Breast epithelium (tissue), 4 donors: ENCODE measurements around the gene SCYL1. TPM values are rescaled to one million over a fixed set of nuclear protein-coding genes. Genes with fewer than 3 reads are reported as not detected.

Experiments
- DNase-seq, 2 donors: peaks; one replicate each; pipeline ENCODE4 v3.0.0-alpha.2; 2019; ENCODE audit warnings: low spot score in 2 of 2
- H3K27ac ChIP-seq, 2 donors: fragments of 200-600 bp; sonication (generic) in 1 of 2; one replicate each; pipeline ENCODE4 v1.5.1; 2016 to 2019; ENCODE audit warnings: mild to moderate bottlenecking in 1 of 2
- H3K27me3 ChIP-seq, 2 donors: fragments of 200-600 bp; sonication (generic) in 1 of 2; one replicate each; pipeline versions ENCODE4 v1.5.1 to v1.6.0; 2017 to 2019; ENCODE audit warnings: control low read depth in 1 of 2, mild to moderate bottlenecking in 1 of 2
- H3K36me3 ChIP-seq: fragments of 200-600 bp; one replicate; pipeline ENCODE4 v1.5.1; 2019
- H3K4me1 ChIP-seq, 2 donors: fragments of 200-600 bp; sonication (generic); one replicate each; pipeline ENCODE4 v1.5.1; 2016 to 2019; ENCODE audit warnings: control low read depth in 1 of 2
- H3K4me3 ChIP-seq, 3 donors: fragments of 200-600 bp; sonication (generic); 1 replicate in 2 of 3; 2 replicates in 1 of 3; pipeline ENCODE4 v1.5.1; 2016 to 2019; ENCODE audit warnings: mild to moderate bottlenecking in 3 of 3, moderate library complexity in 2 of 3
- H3K9me3 ChIP-seq, 2 donors: fragments of 200-600 bp; sonication (generic) in 1 of 2; one replicate each; pipeline ENCODE4 v1.5.1; 2016 to 2019; ENCODE audit warnings: control low read depth in 1 of 2
- POLR2A ChIP-seq: fragments of 450-650 bp; IDR thresholded peaks from one replicate; pipeline ENCODE4 v1.6.1; 2016; ENCODE audit warnings: antibody characterized with exemption, mild to moderate bottlenecking, moderate library complexity
- POLR2AphosphoS5 ChIP-seq, 3 donors: sonication (generic); formaldehyde crosslinking; IDR thresholded peaks; one replicate each; pipeline ENCODE4 v1.6.1; 2017; ENCODE audit warnings: antibody characterized with exemption in 3 of 3
- intact Hi-C: fragments of 100-400 bp; cut with DNase I; formaldehyde crosslinking; loops from one replicate; pipeline ENCODE4 v1.15.1; 2023; ENCODE audit warnings: low total_unique reads
- total RNA-seq, 3 donors: library from RNA; depleted of rRNA; stranded (reverse); fragments of >200 nt; gene quantifications; one replicate each; pipeline ENCODE4 v1.1.0, GENCODE V29; 2016
- TF ChIP-seq, protein P1 (sequence below), 3 donors: fragments of 450-650 bp; IDR thresholded peaks; one replicate each; pipeline ENCODE4 v1.5.1; 2016 to 2017; ENCODE audit warnings: antibody characterized with exemption in 3 of 3, mild to moderate bottlenecking in 3 of 3, moderate library complexity in 3 of 3

The SCYL1 gene
- total RNA-seq, 3 donors from 2014 or later: 74.1 to 83.4 (median 83.2) TPM

DNA sequence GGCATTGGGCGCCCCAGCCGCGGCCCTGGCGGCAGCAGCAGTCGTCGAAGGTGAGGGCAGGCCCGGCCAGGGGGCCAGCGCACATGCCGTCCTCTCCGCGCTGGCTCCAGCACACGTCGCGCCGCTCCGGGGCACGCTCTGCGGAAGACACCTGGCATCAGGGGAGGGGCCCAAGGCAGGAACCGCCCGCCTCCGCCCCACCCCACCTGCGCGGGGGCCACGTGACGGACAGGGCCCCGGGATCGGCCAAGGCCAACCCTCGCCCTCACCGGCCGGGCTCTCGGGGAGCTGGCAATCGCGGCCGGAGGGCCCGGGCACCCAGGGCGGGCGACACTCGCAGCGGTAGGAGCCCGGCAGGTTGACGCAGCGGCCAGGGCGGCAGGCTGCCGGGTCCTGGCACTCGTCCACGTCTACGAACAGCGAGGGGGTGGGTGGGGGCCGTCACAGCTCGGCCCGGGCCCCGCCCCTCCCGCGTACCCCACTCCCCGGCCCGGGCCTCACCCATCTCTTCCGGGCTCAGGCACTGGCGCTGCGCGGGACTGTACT, 14.9 kb downstream of the SCYL1 start:
- TF ChIP-seq, protein P1, sequence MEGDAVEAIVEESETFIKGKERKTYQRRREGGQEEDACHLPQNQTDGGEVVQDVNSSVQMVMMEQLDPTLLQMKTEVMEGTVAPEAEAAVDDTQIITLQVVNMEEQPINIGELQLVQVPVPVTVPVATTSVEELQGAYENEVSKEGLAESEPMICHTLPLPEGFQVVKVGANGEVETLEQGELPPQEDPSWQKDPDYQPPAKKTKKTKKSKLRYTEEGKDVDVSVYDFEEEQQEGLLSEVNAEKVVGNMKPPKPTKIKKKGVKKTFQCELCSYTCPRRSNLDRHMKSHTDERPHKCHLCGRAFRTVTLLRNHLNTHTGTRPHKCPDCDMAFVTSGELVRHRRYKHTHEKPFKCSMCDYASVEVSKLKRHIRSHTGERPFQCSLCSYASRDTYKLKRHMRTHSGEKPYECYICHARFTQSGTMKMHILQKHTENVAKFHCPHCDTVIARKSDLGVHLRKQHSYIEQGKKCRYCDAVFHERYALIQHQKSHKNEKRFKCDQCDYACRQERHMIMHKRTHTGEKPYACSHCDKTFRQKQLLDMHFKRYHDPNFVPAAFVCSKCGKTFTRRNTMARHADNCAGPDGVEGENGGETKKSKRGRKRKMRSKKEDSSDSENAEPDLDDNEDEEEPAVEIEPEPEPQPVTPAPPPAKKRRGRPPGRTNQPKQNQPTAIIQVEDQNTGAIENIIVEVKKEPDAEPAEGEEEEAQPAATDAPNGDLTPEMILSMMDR (IDR thresholded peaks at IDR 0.05): no peak
- no peak for TF ChIP-seq POLR2A
- no peak for TF ChIP-seq POLR2AphosphoS5 (IDR thresholded peaks at IDR 0.05)
- no peaks in the 10 kb centered on the region for H3K9me3 ChIP-seq
- peak in 1 of 2 donors; percentile 83 for DNase-seq
- no peaks in the 10 kb centered on the region for H3K36me3 ChIP-seq
- H3K4me1 ChIP-seq: peaks cover 6 to 12% of the 10 kb centered on the region in 2 donors
- intact Hi-C loops: loop anchor here (5.0 kb wide), 2 partner anchors 47 to 763 kb away; partner anchors contain the start of gene SF1
- H3K4me3 ChIP-seq: peak overlapping the region; percentile 41 to 71 (median 56)
- peak overlapping the region; percentile 88 to 97 for H3K27ac ChIP-seq
- no peaks in the 10 kb centered on the region for H3K27me3 ChIP-seq

DNA sequence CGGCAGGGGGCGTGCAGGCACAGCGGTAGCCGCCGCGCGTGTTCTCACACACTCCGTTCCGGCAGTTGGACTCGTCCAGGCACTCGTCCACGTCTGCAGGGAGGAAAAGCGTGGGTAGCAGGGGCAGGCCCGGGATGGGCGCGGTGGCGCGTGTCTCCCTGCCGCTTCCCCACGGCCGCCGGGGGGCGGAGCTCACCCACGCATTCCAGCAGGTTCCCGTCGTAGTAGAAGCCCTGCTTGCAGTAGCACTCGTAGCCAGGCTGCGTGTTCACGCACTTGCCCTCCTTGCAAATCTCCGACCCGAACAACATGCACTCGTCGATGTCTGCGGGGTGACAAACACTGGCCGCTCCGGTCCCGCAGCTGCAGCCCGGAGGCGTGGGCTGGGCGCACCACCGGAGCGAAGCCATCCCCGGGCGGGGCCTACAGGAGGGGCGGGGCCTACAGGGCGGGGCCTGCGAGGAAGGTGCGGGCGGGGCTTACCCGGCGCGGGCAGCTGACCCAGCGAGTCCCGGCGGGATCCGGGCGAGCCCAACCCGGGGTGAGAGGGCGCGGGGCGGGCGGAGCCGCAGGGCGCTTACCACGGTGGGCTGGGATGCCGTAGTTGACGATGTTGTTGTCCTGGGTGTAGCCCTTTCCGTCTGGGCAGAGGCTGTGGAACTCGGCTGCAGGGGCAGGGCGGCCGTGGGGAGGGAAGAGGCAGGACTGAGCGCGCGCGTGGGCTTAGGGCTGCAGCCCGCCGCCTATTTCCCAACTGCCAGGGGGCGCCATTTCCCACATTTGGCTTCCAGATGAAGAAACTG, 15.6 kb downstream of the SCYL1 start:
- Histone ChIP-seq H3K36me3 (no peaks in the 10 kb centered on the region), H3K27ac (peak overlapping the region; percentile 88 to 97), H3K4me1 (peaks cover 6 to 12% of the 10 kb centered on the region in 2 donors), H3K27me3 (no peaks in the 10 kb centered on the region), H3K9me3 (no peaks in the 10 kb centered on the region), H3K4me3 (peak overlapping the region; percentile 41 to 71 (median 56))
- intact Hi-C loops: loop anchor here (5.0 kb wide), 2 partner anchors 47 to 763 kb away; partner anchors contain the start of gene SF1
- peak; percentile 83 to 93 for DNase-seq
- TF ChIP-seq, protein P1 (IDR thresholded peaks at IDR 0.05): peak; percentile 92 to 97 (median 96)
- TF ChIP-seq POLR2AphosphoS5 (IDR thresholded peaks at IDR 0.05): peak; percentile 56 to 74 (median 57)
- no peak for TF ChIP-seq POLR2A

DNA sequence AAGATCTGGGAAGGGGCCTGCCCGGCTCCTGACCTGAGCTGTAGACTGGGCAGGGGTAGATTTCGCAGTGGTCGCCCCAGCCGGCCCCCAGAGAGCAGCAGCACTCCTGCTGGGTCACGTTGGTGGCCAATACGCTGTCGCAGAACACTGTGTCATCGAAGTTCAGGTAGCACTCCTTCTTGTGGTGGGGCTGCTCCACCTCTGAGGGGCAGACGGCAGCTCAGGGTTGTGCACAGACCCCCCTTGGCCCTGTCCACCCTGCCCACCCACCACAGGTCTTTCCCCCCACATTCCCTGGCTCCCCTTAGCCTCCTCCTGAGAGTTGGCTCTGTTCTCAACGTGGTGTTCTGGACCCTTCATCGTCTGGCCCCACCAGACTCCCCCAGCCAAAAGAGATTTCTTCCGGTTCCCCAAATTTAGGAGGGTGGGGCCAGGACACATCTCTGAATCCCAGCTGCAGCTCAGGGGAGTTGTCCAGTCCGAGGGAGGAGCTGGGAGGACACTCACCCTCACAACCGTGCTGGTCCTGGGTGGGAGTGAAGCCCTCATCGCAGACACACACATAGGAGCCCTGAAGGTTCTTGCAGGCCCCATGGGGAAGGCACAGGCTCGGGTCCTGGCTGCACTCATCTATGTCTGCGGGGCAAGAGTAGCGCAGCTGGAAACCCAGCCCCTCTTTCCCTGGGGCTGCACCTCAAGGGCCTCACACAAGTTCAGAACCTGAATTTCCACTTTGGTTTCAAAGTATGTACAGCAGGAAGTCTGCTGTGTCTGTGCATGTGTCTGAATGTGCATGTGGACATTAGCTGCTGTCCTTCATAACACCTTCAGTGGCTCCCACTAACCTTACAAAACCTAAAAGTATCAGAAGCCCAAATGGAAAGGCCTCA, 16.5 kb downstream of the SCYL1 start:
- H3K4me3 ChIP-seq: peak overlapping the region; percentile 41 to 71 (median 56)
- intact Hi-C loops: loop anchor here (5.0 kb wide), 2 partner anchors 46 to 764 kb away; partner anchors contain the start of gene SF1
- peak overlapping the region; percentile 88 to 97 for H3K27ac ChIP-seq

DNA sequence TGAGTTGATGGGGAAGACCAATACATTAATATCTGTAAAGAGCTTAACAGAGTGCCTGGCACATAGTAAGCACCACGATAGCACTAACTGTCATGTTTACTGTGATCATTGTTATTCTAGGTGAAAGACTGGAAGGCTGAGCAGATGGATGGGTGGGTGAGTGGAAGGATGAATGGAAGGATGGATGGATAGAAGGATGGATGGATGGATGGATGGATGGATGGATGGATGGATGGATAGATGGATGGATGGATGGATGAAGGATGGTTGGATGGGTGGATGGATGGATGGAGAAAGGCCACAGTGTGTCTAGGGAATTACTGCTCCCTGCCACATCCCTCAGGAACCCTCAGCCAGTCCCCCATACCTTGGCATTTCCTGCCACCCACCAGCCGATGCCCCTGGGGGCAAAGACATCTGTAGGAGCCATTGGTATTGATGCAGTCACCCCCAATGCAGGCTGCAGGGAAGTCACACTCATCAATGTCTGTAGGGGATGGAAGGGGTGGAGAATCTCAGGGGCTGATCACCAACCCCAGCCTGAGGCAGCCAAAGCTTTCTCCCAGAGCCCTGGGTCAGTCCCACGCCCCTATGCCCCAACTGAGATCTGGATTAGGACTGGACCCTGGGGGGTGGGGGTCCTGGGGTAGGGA, 18.0 kb downstream of the SCYL1 start:
- Histone ChIP-seq H3K27ac (peak overlapping the region in 1 of 2 donors; percentile 52), H3K4me3 (no peak overlapping the region), H3K4me1 (peaks cover 6 to 12% of the 10 kb centered on the region in 2 donors), H3K36me3 (no peaks in the 10 kb centered on the region), H3K27me3 (no peaks in the 10 kb centered on the region), H3K9me3 (no peaks in the 10 kb centered on the region)
- TF ChIP-seq, protein P1 (IDR thresholded peaks at IDR 0.05): no peak
- TF ChIP-seq POLR2A (no peak), POLR2AphosphoS5 (IDR thresholded peaks at IDR 0.05) (no peak)
- intact Hi-C loops: loop anchor here (5.0 kb wide), 2 partner anchors 44 to 766 kb away; partner anchors contain the start of gene SF1
- no peak for DNase-seq

More for the DNA sequence above, 16.5 kb downstream of the SCYL1 start:
- no peaks in the 10 kb centered on the region for H3K27me3 ChIP-seq
- peaks cover 6 to 12% of the 10 kb centered on the region in 2 donors for H3K4me1 ChIP-seq
- no peaks in the 10 kb centered on the region for H3K36me3 ChIP-seq
- no peaks in the 10 kb centered on the region for H3K9me3 ChIP-seq
- no peak for TF ChIP-seq POLR2AphosphoS5 (IDR thresholded peaks at IDR 0.05)
- TF ChIP-seq, protein P1 (IDR thresholded peaks at IDR 0.05): peak in 1 of 3 donors; percentile 6
- DNase-seq: no peak
